GM23248 (cell line): Measurements from ENCODE around the gene ABHD17A. TPM values are rescaled to one million over a fixed set of nuclear protein-coding genes. Genes with fewer than 3 reads are reported as not detected.

Experiments used
- DNase-seq: peaks from one replicate; pipeline ENCODE4 v3.0.0-alpha.2; 2015
- H2AFZ ChIP-seq: fragments of 200-600 bp; sonication (generic); 2 replicates; pipeline ENCODE4 v1.6.1; 2016; ENCODE audit warnings: antibody characterized with exemption
- H3F3A ChIP-seq: fragments of 200-600 bp; sonication (generic); 2 replicates; pipeline ENCODE4 v1.6.1; 2016; ENCODE audit warnings: mild to moderate bottlenecking, antibody characterized with exemption, mixed run types; ENCODE audit not compliant: insufficient read depth
- H3K27ac ChIP-seq: fragments of 200-600 bp; sonication (generic); 2 replicates; pipeline ENCODE4 v1.5.1; 2016; ENCODE audit warnings: mild to moderate bottlenecking
- H3K27me3 ChIP-seq: fragments of 200-600 bp; sonication (generic); replicated peaks from 2 replicates; pipeline ENCODE4 v1.6.1; 2016; ENCODE audit warnings: mild to moderate bottlenecking; ENCODE audit not compliant: insufficient read depth
- H3K36me3 ChIP-seq: fragments of 200-600 bp; sonication (generic); 2 replicates; pipeline ENCODE4 v1.6.1; 2016; ENCODE audit warnings: low read depth, mild to moderate bottlenecking
- H3K4me1 ChIP-seq: fragments of 200-600 bp; sonication (generic); 2 replicates; pipeline ENCODE4 v1.6.1; 2016; ENCODE audit warnings: mild to moderate bottlenecking; ENCODE audit not compliant: insufficient read depth
- H3K4me2 ChIP-seq: fragments of 200-600 bp; sonication (generic); one replicate; pipeline ENCODE4 v1.6.1; 2016; ENCODE audit warnings: mild to moderate bottlenecking; ENCODE audit not compliant: unreplicated experiment
- H3K4me3 ChIP-seq: fragments of 200-600 bp; sonication (generic); 2 replicates; pipeline ENCODE4 v1.5.1; 2016; ENCODE audit warnings: mild to moderate bottlenecking
- H3K79me2 ChIP-seq: fragments of 200-600 bp; sonication (generic); 2 replicates; pipeline ENCODE4 v1.6.1; 2016; ENCODE audit warnings: mild to moderate bottlenecking; ENCODE audit not compliant: insufficient read depth
- H3K9ac ChIP-seq: fragments of 200-600 bp; sonication (generic); 2 replicates; pipeline ENCODE4 v1.6.1; 2016; ENCODE audit warnings: mild to moderate bottlenecking
- H3K9me2 ChIP-seq: fragments of 200-600 bp; sonication (generic); 2 replicates; pipeline ENCODE4 v1.6.1; 2016; ENCODE audit warnings: mixed run types, mild to moderate bottlenecking, moderate library complexity; ENCODE audit not compliant: insufficient read depth
- H3K9me3 ChIP-seq: fragments of 200-600 bp; sonication (generic); one replicate; pipeline ENCODE4 v1.6.1; 2017; ENCODE audit warnings: low read depth
- H4K20me1 ChIP-seq: fragments of 200-600 bp; sonication (generic); 2 replicates; pipeline ENCODE4 v1.6.0; 2016; ENCODE audit not compliant: insufficient read depth
- EZH2 ChIP-seq: fragments of 200-600 bp; sonication (generic); IDR thresholded peaks from 2 replicates; pipeline ENCODE4 v1.6.1; 2018; ENCODE audit warnings: antibody characterized with exemption, mild to moderate bottlenecking; ENCODE audit not compliant: insufficient read depth, poor library complexity, severe bottlenecking
- EZH2phosphoT487 ChIP-seq: fragments of 200-600 bp; sonication (generic); IDR thresholded peaks from 2 replicates; pipeline ENCODE4 v1.6.1; 2018; ENCODE audit warnings: antibody characterized with exemption, moderate library complexity, mild to moderate bottlenecking, low read depth; ENCODE audit not compliant: insufficient read depth
- WGBS, 2 experiments: methylation state at CpG; one replicate each; pipeline ENCODE4 v1.1.6; 2015 to 2017; ENCODE audit warnings: low lambda C conversion rate in 2 of 2, low coverage in 1 of 2; ENCODE audit errors: missing lambda C conversion rate in 2 of 2; 5-methylcytosine and 5-hydroxymethylcytosine counted together
- in situ Hi-C: fragments of 300-500 bp; cut with MboI; formaldehyde crosslinking; loops from 2 replicates; pipeline ENCODE4 v1.15.0; 2020
- polyA plus RNA-seq: library from polyadenylated mRNA; unstranded; fragments of >200 nt; fragmentation: Nextera tagmentation; extraction: Ambion mirVana; gene quantifications from 2 replicates; pipeline ENCODE4 v1.2.1, GENCODE V29; 2016
- total RNA-seq: library from RNA; depleted of rRNA; stranded (reverse); fragments of >200 nt; shearing (Covaris generic); gene quantifications from 2 replicates; pipeline ENCODE4 v1.2.3, GENCODE V29; 2014

ABHD17A gene
- total and polyA plus RNA-seq, 2 experiments from 2014 or later: 37.6 to 157 TPM

DNA sequence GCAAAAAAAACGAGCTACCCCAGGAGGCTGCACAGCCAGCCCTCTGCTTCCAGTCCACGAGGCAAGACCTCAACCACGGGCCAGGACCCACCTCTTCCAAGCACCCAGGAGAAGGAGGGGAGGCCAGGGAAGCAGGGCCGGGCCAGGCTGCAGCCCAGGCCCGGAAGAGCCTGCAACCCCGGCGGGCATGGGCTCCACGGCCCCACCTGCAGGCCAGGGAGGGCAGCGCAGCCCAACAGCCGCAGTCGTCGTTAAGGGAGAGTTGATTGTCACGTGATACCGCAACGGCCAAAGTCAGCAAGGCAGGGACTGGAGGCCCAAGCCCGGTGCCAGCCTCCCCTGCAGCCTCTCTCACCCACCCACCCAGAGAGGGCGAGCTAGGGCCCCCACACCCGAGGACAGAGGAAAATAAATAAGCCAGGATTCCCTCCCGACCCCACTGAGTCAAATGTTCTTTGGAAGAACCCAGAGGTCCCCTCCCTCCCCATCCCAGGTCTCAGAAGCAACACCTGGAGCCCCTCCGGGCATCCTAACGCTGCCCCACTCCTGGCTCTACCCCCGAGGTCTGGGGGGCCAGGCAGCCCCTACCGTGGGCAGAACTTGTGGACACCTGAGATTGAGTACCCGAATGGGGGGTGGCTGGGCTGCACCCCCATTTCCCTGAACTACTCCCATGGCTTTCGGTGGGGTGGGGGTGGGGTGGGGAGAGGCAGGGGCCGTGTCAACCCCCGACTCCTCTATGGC lies 31.8 kb downstream of the ABHD17A start:
- peak; percentile 92 for DNase-seq
- Histone ChIP-seq H3K9me3 (no peaks in the 10 kb centered on the region), H3K27ac (peak overlapping the region; percentile 35), H3K27me3 (no peaks in the 10 kb centered on the region), H3K4me1 (peaks cover 31% of the 10 kb centered on the region), H3K79me2 (peaks cover 75% of the 10 kb centered on the region), H2AFZ (no peak overlapping the region), H3F3A (peaks cover 21% of the 10 kb centered on the region; the same call in 1 of the 2 replicates), H3K9me2 (no peaks in the 10 kb centered on the region), H3K4me2 (peak overlapping the region; percentile 25), H3K4me3 (no peak overlapping the region), H3K9ac (no peak overlapping the region), H3K36me3 (no peaks in the 10 kb centered on the region), H4K20me1 (no peaks in the 10 kb centered on the region)
- no peak for TF ChIP-seq EZH2
- no peak for TF ChIP-seq EZH2phosphoT487
- 22 to 26% methylated on average over 22 to 26 of the region's 27 CpGs for WGBS, 2 experiments
- in situ Hi-C loops: no loop called here

DNA sequence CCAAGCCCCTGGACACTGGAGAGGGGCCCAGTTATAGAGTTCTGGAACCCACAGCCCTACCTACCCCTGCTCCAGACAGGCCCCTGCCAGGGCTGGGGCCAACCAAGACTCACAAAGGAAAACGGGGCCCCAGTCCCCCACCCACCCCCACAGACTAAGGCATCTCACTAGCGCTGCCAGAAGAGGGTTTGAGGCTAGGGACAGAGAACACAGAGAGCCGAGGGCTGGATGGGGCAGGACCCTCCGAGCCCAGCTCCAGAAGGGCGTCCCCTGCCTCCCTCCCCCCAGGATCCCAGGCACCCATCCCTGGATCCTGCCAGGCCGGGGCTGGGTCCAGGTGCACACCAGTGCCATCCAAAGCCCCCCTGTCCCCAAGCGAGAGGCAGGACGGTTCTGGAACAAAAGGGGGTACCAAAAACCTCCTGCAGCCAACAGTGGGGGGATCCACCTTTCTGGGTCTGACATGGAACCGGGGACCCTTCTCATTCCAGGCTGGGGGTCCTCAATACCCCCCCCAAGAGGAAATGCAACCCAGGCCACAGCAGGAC lies 32.6 kb downstream of the ABHD17A start:
- peaks cover 27% of the 10 kb centered on the region for H3K4me1 ChIP-seq
- in situ Hi-C loops: no loop called here
- H2AFZ ChIP-seq: no peak overlapping the region
- TF ChIP-seq EZH2phosphoT487 (no peak), EZH2 (no peak)
- no peak overlapping the region for H3K27ac ChIP-seq
- H3K9me2 ChIP-seq: no peaks in the 10 kb centered on the region
- H4K20me1 ChIP-seq: no peaks in the 10 kb centered on the region
- no peaks in the 10 kb centered on the region for H3K27me3 ChIP-seq
- no peaks in the 10 kb centered on the region for H3K9me3 ChIP-seq
- peaks cover 21% of the 10 kb centered on the region; the same call in 1 of the 2 replicates for H3F3A ChIP-seq
- no peaks in the 10 kb centered on the region for H3K36me3 ChIP-seq
- H3K4me2 ChIP-seq: no peak overlapping the region
- H3K9ac ChIP-seq: no peak overlapping the region
- DNase-seq: no peak
- peaks cover 71% of the 10 kb centered on the region for H3K79me2 ChIP-seq
- H3K4me3 ChIP-seq: no peak overlapping the region
- 48 to 57% methylated on average over 5 to 9 of the region's 9 CpGs for WGBS, 2 experiments

DNA sequence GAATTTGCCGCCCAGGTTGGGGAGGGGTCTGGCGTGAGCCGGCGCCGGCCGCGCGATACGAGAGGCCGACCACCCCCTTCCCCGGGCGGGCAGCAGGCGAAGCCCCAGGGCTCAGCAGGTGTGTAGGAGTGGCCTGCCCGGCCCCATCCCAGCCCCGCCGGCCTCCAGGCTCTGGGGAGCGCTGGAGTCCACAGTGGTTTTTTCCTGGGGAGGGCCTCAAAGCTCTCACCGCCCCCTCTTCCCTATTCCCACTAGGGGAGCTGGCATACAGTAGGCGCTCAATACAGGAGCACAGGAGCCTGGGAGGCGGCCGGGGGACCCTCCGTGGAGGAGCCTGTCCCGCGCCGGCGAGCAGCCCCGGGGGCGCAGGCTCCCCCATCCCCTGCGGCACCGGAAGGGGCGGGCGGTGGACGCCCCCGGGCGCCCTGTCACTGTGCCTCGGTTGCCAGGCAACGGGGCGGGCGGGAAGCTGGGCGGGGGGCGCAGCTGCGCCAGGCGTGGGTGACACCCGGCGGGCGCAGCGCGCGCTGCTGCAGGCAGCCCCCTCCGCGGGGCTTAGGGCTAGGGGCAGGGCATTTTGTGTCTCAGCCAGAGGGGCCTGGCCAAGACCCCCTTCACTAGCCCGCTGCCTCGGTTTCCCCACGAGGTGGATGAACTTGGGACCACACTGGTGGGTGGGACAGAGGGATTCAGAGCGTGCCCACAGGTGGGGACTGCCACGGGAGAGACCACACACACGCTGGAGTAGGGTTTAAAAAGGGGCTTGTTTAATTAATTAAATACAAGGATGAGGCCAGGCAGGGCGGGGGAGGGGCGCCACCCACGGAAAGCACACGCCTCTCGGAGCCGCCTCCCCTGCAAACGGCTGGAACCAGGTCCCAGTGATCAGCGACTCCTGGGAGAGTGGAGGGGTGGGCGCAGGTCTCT lies 33.4 kb downstream of the ABHD17A start:
- Histone ChIP-seq H3F3A (peaks cover 21% of the 10 kb centered on the region; the same call in 1 of the 2 replicates), H3K9me2 (no peaks in the 10 kb centered on the region), H3K4me3 (no peak overlapping the region), H3K4me2 (no peak overlapping the region), H2AFZ (no peak overlapping the region), H3K79me2 (peaks cover 71% of the 10 kb centered on the region), H3K27ac (no peak overlapping the region), H3K9ac (no peak overlapping the region), H3K27me3 (no peaks in the 10 kb centered on the region), H3K4me1 (peaks cover 26% of the 10 kb centered on the region), H4K20me1 (no peaks in the 10 kb centered on the region), H3K36me3 (no peaks in the 10 kb centered on the region), H3K9me3 (no peaks in the 10 kb centered on the region)
- in situ Hi-C loops: no loop called here
- WGBS, 2 experiments: 36 to 37% methylated on average over 43 to 53 of the region's 66 CpGs
- TF ChIP-seq EZH2phosphoT487: no peak
- no peak for TF ChIP-seq EZH2
- no peak for DNase-seq
